Camera-type eye (tissue), 1 donor: ENCODE measurements around the gene HSPA1L. TPM values are rescaled to one million over a fixed set of nuclear protein-coding genes. Genes with fewer than 3 reads are reported as not detected.

Source experiments
- total RNA-seq: library from RNA; depleted of rRNA; stranded (reverse); fragments of >200 nt; gene quantifications from one replicate; pipeline ENCODE4 v1.2.3, GENCODE V29; 2014

The HSPA1L gene
- total RNA-seq, result 4.8 TPM

GRCh38 chr6:31815025-31815838 is at the start of gene HSPA1L, which contains the start of gene HSPA1A:
Gene HSPA1L, minus strand, starts transcription at chr6:31815283. Its CDS starts 3,311 bp downstream, at chr6:31811972.
Gene HSPA1A, plus strand, starts transcription at chr6:31815543. Its CDS starts 214 bp downstream, at chr6:31815757.

GRCh38 chr6:31862344-31863235 is 47.5 kb upstream of the HSPA1L start, which contains the start of gene NEU1:
Gene NEU1, minus strand, starts transcription at chr6:31862821. Its CDS starts 45 bp downstream, at chr6:31862776.

DNA sequence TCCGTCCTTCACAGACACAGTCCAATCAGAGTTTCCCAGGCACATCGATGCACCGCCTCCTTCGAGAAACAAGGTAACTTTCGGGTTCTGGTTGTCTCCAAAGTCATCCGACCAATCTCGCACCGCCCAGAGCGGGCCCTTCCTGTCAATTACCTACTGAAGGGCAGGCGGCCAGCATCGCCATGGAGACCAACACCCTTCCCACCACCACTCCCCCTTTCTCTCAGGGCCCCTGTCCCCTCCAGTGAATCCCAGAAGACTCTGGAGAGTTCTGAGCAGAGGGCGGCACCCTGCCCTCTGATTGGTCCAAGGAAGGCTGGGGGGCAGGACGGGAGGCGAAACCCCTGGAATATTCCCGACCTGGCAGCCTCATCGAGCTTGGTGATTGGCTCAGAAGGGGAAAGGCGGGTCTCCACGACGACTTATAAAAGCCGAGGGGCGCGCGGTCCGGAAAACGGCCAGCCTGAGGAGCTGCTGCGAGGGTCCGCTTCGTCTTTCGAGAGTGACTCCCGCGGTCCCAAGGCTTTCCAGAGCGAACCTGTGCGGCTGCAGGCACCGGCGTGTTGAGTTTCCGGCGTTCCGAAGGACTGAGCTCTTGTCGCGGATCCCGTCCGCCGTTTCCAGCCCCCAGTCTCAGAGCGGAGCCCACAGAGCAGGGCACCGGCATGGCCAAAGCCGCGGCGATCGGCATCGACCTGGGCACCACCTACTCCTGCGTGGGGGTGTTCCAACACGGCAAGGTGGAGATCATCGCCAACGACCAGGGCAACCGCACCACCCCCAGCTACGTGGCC is 12.4 kb upstream of the HSPA1L start, which contains the start of gene HSPA1B:
Gene HSPA1B, plus strand, starts transcription at position 453 of the 794 bp plus-strand sequence. Its CDS starts 213 bp downstream, at position 666.

GRCh38 chr6:31806470-31807272 is 8.4 kb downstream of the HSPA1L start, which contains the start of gene LSM2:
Gene LSM2, minus strand, starts transcription at chr6:31806966. Its CDS starts 209 bp downstream, at chr6:31806757.

GRCh38 chr6:31795616-31796298 is 19.3 kb downstream of the HSPA1L start, which contains the start of gene VARS1:
Gene VARS1, minus strand, starts transcription at chr6:31795752. Its CDS starts 535 bp downstream, at chr6:31795217.

GRCh38 chr6:31776989-31777666 is 38.0 kb downstream of the HSPA1L start, which contains the start of gene VWA7:
Gene VWA7, minus strand, starts transcription at chr6:31777328. Its CDS starts 549 bp downstream, at chr6:31776779.

DNA sequence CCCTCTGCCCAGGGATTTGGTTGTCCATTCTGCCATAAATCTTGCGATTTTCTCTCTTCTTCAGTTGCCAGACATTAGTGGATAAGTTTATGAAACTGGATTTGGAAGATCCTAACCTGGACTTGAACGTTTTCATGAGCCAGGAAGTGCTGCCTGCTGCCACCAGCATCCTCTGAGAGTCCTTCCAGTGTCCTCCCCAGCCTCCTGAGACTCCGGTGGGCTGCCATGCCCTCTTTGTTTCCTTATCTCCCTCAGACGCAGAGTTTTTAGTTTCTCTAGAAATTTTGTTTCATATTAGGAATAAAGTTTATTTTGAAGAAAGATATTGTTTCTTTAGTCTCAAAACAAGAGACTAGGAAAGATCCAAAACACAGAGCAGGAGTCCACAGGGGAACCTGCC is 52.7 kb downstream of the HSPA1L start, which contains the start of gene SAPCD1:
Gene SAPCD1, plus strand, starts transcription at position 301 of the 400 bp plus-strand sequence. CDS start 399 bp downstream, outside the sequence.

Other genes starting within 250 kb of the HSPA1L start
- gene LTA, start 243.0 kb downstream of the HSPA1L start, total RNA-seq, result not detected
- not detected for gene TNF, start 239.7 kb downstream of the HSPA1L start, total RNA-seq
- gene LTB, start 232.9 kb downstream of the HSPA1L start, total RNA-seq, result 1.4 TPM
- gene LST1, start 229.0 kb downstream of the HSPA1L start, total RNA-seq, result 11.2 TPM
- gene NCR3, start 222.3 kb downstream of the HSPA1L start, total RNA-seq, result not detected
- gene AIF1, start 200.0 kb downstream of the HSPA1L start, total RNA-seq, result 10.5 TPM
- 88.1 TPM for gene PRRC2A, start 194.6 kb downstream of the HSPA1L start, total RNA-seq
- 226 TPM for gene BAG6, start 162.6 kb downstream of the HSPA1L start, total RNA-seq
- 1.0 TPM for gene APOM, start 159.4 kb downstream of the HSPA1L start, total RNA-seq
- 19.6 TPM for gene C6orf47, start 154.5 kb downstream of the HSPA1L start, total RNA-seq
- 18.6 TPM for gene GPANK1, start 150.3 kb downstream of the HSPA1L start, total RNA-seq
- 108 TPM for gene CSNK2B, start 149.2 kb downstream of the HSPA1L start, total RNA-seq
- 2.3 TPM for gene LY6G5B, start 145.3 kb downstream of the HSPA1L start, total RNA-seq
- gene LY6G5C, start 134.2 kb downstream of the HSPA1L start, total RNA-seq, result 1.9 TPM
- 53.2 TPM for gene ABHD16A, start 112.0 kb downstream of the HSPA1L start, total RNA-seq
- gene LY6G6F, start 108.4 kb downstream of the HSPA1L start, total RNA-seq, result not detected
- gene LY6G6D, start 99.9 kb downstream of the HSPA1L start, total RNA-seq, result not detected
- not detected for gene LY6G6C, start 93.5 kb downstream of the HSPA1L start, total RNA-seq
- 0.55 TPM for gene MPIG6B, start 91.9 kb downstream of the HSPA1L start, total RNA-seq
- gene DDAH2, start 86.0 kb downstream of the HSPA1L start, total RNA-seq, result 108 TPM
- 89.1 TPM for gene CLIC1, start 78.8 kb downstream of the HSPA1L start, total RNA-seq
- 16.5 TPM for gene MSH5, start 75.3 kb downstream of the HSPA1L start, total RNA-seq
- 3.8 TPM for gene SAPCD1, start 52.6 kb downstream of the HSPA1L start, total RNA-seq
- gene VWA7, start 38.0 kb downstream of the HSPA1L start, total RNA-seq, result 0.88 TPM
- 43.6 TPM for gene VARS1, start 19.5 kb downstream of the HSPA1L start, total RNA-seq
- gene LSM2, start 8.3 kb downstream of the HSPA1L start, total RNA-seq, result 21.4 TPM
- gene HSPA1A, start 260 bp upstream of the HSPA1L start, total RNA-seq, result 744 TPM
- gene HSPA1B, start 12.5 kb upstream of the HSPA1L start, total RNA-seq, result 869 TPM
- gene NEU1, start 47.5 kb upstream of the HSPA1L start, total RNA-seq, result 32.8 TPM
- 3.0 TPM for gene SLC44A4, start 63.7 kb upstream of the HSPA1L start, total RNA-seq
- gene EHMT2, start 82.4 kb upstream of the HSPA1L start, total RNA-seq, result 86.3 TPM
- 17.9 TPM for gene ZBTB12, start 86.8 kb upstream of the HSPA1L start, total RNA-seq
- 6.2 TPM for gene C2, start 112.4 kb upstream of the HSPA1L start, total RNA-seq
- gene CFB, start 130.8 kb upstream of the HSPA1L start, total RNA-seq, result 14.6 TPM
- 54.3 TPM for gene NELFE, start 143.7 kb upstream of the HSPA1L start, total RNA-seq
- 47.2 TPM for gene SKIC2, start 143.9 kb upstream of the HSPA1L start, total RNA-seq
- 20.6 TPM for gene DXO, start 156.9 kb upstream of the HSPA1L start, total RNA-seq
- 29.9 TPM for gene C4A, start 166.8 kb upstream of the HSPA1L start, total RNA-seq
- gene C4B, start 199.5 kb upstream of the HSPA1L start, total RNA-seq, result 12.1 TPM
- gene CYP21A2, start 223.1 kb upstream of the HSPA1L start, total RNA-seq, result 0.22 TPM